Measurements from ENCODE around the gene IGFL4. TPM values are rescaled to one million over a fixed set of nuclear protein-coding genes. Genes with fewer than 3 reads are reported as not detected.

Gene IGFL4
- total and polyA plus RNA-seq, 2 experiments from 2014 or later = 0.83 to 1.1 TPM

DNA sequence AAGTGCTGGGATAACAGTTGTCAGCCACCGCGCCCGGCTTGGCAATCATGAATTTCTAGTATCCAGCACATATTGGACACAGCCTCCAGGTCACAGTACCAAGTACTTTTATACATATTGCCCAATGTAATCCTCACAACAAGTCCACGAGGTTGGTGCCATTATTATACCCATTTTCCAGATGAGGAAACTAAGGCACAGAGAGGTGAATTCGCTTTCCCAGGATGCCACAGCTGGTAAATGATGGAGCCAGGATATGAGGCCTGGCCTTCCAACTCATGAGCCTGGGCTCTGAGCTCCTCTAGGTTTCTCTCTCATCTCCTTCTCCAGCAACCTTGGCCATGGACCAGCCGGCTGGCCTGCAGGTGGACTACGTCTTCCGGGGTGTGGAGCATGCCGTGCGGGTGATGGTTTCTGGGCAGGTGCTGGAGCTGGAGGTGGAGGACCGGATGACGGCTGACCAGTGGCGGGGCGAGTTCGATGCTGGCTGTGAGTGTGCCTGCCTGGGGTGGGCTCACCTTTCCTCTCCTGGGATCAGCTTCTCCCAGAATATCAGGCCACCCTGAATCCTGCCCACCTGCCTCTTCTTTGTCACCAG, 38.0 kb downstream of the IGFL4 start:
- no peak overlapping the region for H3K4me3 ChIP-seq
- TF ChIP-seq EZH2 (IDR thresholded peaks at IDR 0.05; ENCODE audit: borderline replicate concordance) (no peak), EZH2phosphoT487 (IDR thresholded peaks at IDR 0.05; ENCODE audit: low read depth, severe bottlenecking, unreplicated experiment) (no peak)
- TF ChIP-seq, protein P1, sequence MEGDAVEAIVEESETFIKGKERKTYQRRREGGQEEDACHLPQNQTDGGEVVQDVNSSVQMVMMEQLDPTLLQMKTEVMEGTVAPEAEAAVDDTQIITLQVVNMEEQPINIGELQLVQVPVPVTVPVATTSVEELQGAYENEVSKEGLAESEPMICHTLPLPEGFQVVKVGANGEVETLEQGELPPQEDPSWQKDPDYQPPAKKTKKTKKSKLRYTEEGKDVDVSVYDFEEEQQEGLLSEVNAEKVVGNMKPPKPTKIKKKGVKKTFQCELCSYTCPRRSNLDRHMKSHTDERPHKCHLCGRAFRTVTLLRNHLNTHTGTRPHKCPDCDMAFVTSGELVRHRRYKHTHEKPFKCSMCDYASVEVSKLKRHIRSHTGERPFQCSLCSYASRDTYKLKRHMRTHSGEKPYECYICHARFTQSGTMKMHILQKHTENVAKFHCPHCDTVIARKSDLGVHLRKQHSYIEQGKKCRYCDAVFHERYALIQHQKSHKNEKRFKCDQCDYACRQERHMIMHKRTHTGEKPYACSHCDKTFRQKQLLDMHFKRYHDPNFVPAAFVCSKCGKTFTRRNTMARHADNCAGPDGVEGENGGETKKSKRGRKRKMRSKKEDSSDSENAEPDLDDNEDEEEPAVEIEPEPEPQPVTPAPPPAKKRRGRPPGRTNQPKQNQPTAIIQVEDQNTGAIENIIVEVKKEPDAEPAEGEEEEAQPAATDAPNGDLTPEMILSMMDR (IDR thresholded peaks at IDR 0.05; ENCODE audit: poor library complexity) = no peak
- WGBS (ENCODE audit: low lambda C conversion rate, missing lambda C conversion rate) = 94% methylated on average over 15 of the region's 15 CpGs
- no peak overlapping the region for H2AFZ ChIP-seq
- H3K9me2 ChIP-seq (replicated peaks; ENCODE audit: insufficient read depth) = no peaks in the 10 kb centered on the region
- DNase-seq (ENCODE audit: low spot score) = no peak
- no peaks in the 10 kb centered on the region for H3K36me3 ChIP-seq (replicated peaks; ENCODE audit: insufficient read depth, low read depth)
- H3K79me2 ChIP-seq = no peaks in the 10 kb centered on the region
- no peak overlapping the region for H3K27ac ChIP-seq
- no peak overlapping the region for H3K4me2 ChIP-seq
- H3K9me3 ChIP-seq (ENCODE audit: low read depth) = no peaks in the 10 kb centered on the region
- H4K20me1 ChIP-seq (ENCODE audit: insufficient read depth, poor library complexity, severe bottlenecking) = no peaks in the 10 kb centered on the region
- peaks cover 8% of the 10 kb centered on the region for H3K27me3 ChIP-seq
- H3K4me1 ChIP-seq (ENCODE audit: insufficient read depth) = peaks cover 7% of the 10 kb centered on the region

DNA sequence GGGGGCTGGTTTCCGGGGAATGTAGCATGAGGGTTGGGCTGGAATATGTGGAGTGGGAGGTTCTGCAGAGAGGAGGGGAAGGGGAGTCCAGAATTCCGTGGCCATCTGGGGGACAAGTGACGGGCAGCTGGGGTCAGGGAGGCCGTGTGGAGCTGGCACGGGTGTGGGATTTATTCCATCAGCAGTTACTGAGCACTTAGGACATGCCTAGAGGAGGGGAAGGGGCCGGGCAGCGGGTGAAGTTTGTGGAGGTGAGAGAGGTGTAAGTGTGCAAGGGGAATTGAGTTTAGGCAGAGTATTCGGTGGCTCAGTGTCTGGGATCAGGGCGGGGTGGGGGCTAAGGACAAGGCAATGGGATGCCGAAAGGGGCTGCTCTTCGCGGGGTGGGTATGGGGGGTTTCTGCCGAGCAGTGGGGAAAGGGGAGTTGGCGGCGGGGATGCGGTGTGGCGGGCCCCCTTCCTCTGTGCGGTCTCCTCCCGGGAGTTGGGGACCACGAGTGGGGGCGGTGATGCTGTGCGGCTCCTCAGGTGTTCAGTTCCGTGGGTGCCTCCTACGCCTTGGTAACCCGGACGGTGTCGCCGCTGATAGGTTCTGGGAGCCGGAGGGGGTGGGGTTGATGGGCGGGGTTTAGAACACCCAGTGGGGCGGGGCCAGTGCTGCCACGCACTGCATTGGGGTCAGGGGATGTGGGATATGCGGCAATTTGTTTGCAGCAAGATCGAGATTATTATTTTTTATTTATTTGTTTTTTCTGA, 40.1 kb downstream of the IGFL4 start:
- H3K27ac ChIP-seq = no peak overlapping the region
- no peaks in the 10 kb centered on the region for H3K36me3 ChIP-seq (replicated peaks; ENCODE audit: insufficient read depth, low read depth)
- DNase-seq (ENCODE audit: low spot score) = peak; percentile 73
- H2AFZ ChIP-seq = no peak overlapping the region
- no peak for TF ChIP-seq EZH2phosphoT487 (IDR thresholded peaks at IDR 0.05; ENCODE audit: low read depth, severe bottlenecking, unreplicated experiment)
- TF ChIP-seq EZH2 (IDR thresholded peaks at IDR 0.05; ENCODE audit: borderline replicate concordance) = no peak
- TF ChIP-seq, protein P1 (IDR thresholded peaks at IDR 0.05; ENCODE audit: poor library complexity) = no peak
- H3K4me2 ChIP-seq = peak overlapping the region; percentile 77
- no peaks in the 10 kb centered on the region for H4K20me1 ChIP-seq (ENCODE audit: insufficient read depth, poor library complexity, severe bottlenecking)
- no peak overlapping the region for H3K4me3 ChIP-seq
- peaks cover 8% of the 10 kb centered on the region for H3K27me3 ChIP-seq
- peaks cover 7% of the 10 kb centered on the region for H3K4me1 ChIP-seq (ENCODE audit: insufficient read depth)
- no peaks in the 10 kb centered on the region for H3K9me2 ChIP-seq (replicated peaks; ENCODE audit: insufficient read depth)
- H3K9me3 ChIP-seq (ENCODE audit: low read depth) = no peaks in the 10 kb centered on the region
- H3K79me2 ChIP-seq = no peaks in the 10 kb centered on the region
- WGBS (ENCODE audit: low lambda C conversion rate, missing lambda C conversion rate) = 8% methylated on average over 19 of the region's 34 CpGs

DNA sequence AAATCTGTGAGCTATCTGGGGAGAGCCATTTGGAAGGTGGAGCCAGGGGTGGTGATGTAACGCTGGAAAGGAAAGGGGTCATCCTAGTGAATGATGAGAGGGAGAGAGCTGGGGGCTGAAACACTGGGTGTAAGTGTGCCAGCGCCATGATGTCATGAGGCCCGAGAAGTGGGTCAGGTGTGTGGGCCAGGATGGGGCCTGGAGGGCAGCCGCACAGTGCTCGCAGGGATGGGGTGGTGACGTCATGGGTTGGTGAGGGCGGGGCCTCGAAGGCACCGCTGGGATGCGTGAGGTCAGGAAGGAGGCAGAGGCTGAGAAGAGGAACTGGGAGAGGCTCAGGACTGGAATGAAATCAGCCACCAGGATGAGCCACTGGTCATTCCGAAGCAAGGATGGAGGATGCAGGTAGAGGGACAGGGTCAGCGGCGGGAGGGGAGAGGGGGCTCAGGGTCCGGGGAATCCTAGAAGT, 41.1 kb downstream of the IGFL4 start:
- no peaks in the 10 kb centered on the region for H3K79me2 ChIP-seq
- TF ChIP-seq EZH2 (IDR thresholded peaks at IDR 0.05; ENCODE audit: borderline replicate concordance) (no peak), EZH2phosphoT487 (IDR thresholded peaks at IDR 0.05; ENCODE audit: low read depth, severe bottlenecking, unreplicated experiment) (no peak)
- TF ChIP-seq, protein P1 (IDR thresholded peaks at IDR 0.05; ENCODE audit: poor library complexity) = no peak
- H3K27ac ChIP-seq = no peak overlapping the region
- peak overlapping the region; percentile 77 for H3K4me2 ChIP-seq
- WGBS (ENCODE audit: low lambda C conversion rate, missing lambda C conversion rate) = 33% methylated on average over 8 of the region's 14 CpGs
- no peaks in the 10 kb centered on the region for H3K9me3 ChIP-seq (ENCODE audit: low read depth)
- H3K4me3 ChIP-seq = no peak overlapping the region
- H4K20me1 ChIP-seq (ENCODE audit: insufficient read depth, poor library complexity, severe bottlenecking) = no peaks in the 10 kb centered on the region
- no peak overlapping the region for H2AFZ ChIP-seq
- H3K36me3 ChIP-seq (replicated peaks; ENCODE audit: insufficient read depth, low read depth) = no peaks in the 10 kb centered on the region
- peaks cover 8% of the 10 kb centered on the region for H3K27me3 ChIP-seq
- DNase-seq (ENCODE audit: low spot score) = peak; percentile 57
- H3K9me2 ChIP-seq (replicated peaks; ENCODE audit: insufficient read depth) = no peaks in the 10 kb centered on the region
- peaks cover 7% of the 10 kb centered on the region for H3K4me1 ChIP-seq (ENCODE audit: insufficient read depth)

Measured in hepatocyte (in vitro differentiated cells).